ENCODE results near the gene PRKCA.

- TF ChIP-seq SUZ12 (IDR thresholded peaks at IDR 0.05; ENCODE audit: extremely low read depth, insufficient read depth, insufficient read length) = no peak
- TF ChIP-seq YY1 (IDR thresholded peaks at IDR 0.05; ENCODE audit: insufficient read depth, insufficient read length) = no peak
These were observed 130.1 kb downstream of the PRKCA start for GRCh38 chr17:66432411-66432957.

Measured in NT2/D1 (cell line).